Measurements from ENCODE around the gene BTBD8. TPM values are rescaled to one million over a fixed set of nuclear protein-coding genes. Genes with fewer than 3 reads are reported as not detected.
A peak's percentile ranks its signal among the peaks of the same experiment; 100 is the strongest.

Gene BTBD8
- total RNA-seq, 2 experiments from 2014 or later, result 1.7 to 2.4 TPM

DNA sequence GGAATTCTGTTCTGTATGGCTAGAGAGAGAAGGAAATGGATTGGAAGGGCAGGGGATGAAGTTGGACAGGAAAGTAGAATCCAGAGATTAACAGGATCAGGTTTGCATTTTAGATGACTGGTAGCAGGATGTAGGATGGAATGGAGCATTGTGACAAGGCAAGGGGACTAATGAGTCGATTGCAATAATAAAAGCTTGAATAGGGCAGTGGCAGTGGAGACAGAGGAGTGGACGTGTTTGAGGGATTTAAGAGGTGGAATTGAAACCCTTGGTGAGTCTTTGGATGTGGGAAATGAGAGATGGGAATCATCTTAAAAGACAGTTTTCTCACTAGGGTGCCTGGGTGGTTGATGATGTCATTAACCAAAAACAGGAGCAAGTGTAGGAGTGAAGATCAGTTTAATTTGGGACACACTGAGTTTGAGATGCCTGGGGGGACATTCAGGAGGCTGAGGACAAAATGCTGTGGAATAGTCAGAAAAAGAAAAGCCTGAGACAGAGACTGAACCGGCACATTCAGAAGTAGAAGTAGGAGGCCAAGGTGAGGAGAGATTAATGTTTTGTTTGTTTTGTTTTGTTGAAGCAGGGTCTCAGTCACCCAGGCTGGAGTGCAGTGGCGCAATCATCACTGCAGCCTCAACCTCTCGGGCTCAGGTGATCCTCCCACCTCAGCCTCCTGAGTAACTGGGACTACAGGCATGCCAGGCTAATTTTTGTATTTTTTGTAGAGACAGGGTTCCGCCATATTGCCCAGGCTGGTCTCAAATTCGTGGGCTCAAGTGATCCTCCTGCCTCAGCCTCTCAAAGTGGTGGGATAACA is 108.5 kb downstream of the BTBD8 start:
- ATAC-seq (no peak), DNase-seq (no peak)
- Mint-ChIP-seq H3K27ac (no peak overlapping the region), H3K9me3 (ENCODE audit: low read depth) (no peaks in the 10 kb centered on the region), H3K4me3 (no peak overlapping the region), H3K4me1 (no peaks in the 10 kb centered on the region), H3K36me3 (no peaks in the 10 kb centered on the region), H3K27me3 (peaks cover 9% of the 10 kb centered on the region)
- CTCF ChIA-PET, result no interaction called here

GRCh38 chr1:92191726-92192125 is 111.6 kb downstream of the BTBD8 start:
- no peak for DNase-seq
- Mint-ChIP-seq H3K9me3 (ENCODE audit: low read depth) (no peaks in the 10 kb centered on the region), H3K27ac (no peak overlapping the region), H3K4me1 (peaks cover under 1% of the 10 kb centered on the region), H3K36me3 (no peaks in the 10 kb centered on the region), H3K27me3 (peaks cover 9% of the 10 kb centered on the region), H3K4me3 (no peak overlapping the region)
- CTCF ChIA-PET, result interaction anchor here (1.2 kb wide), 1 partner anchor 10 kb away, joined by 3 read pairs; no protein-coding TSS in a partner anchor
- no peak for ATAC-seq

DNA sequence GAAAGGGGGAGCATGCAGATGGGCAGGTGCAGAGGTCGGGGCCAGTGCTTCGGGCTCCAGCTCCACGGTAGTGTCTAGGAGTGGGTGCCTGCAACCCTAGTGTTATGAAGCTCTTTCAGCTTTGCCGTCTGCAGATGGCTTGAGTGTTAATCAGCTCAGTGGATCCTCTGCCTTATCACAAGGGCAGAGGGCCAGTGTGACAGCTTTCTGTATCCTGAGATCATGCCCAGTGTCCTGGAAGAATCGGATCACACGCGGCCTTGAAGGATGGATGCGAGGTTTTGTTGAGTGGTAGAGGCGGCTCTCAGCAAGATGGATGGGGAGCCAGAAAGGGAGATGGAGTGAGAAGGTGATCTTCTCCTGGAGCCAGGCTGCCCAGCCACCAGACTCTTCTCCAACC is 112.1 kb downstream of the BTBD8 start:
- no peak overlapping the region for H3K27ac Mint-ChIP-seq
- H3K27me3 Mint-ChIP-seq, result peaks cover 9% of the 10 kb centered on the region
- CTCF ChIA-PET, result no interaction called here
- peaks cover 4% of the 10 kb centered on the region for H3K4me1 Mint-ChIP-seq
- no peak for DNase-seq
- no peak for ATAC-seq
- no peak overlapping the region for H3K4me3 Mint-ChIP-seq
- no peaks in the 10 kb centered on the region for H3K36me3 Mint-ChIP-seq
- no peaks in the 10 kb centered on the region for H3K9me3 Mint-ChIP-seq (ENCODE audit: low read depth)

- CTCF ChIA-PET, result no interaction called here
- peaks cover 5% of the 10 kb centered on the region for H3K27me3 Mint-ChIP-seq
- H3K27ac Mint-ChIP-seq, result no peak overlapping the region
- H3K36me3 Mint-ChIP-seq, result no peaks in the 10 kb centered on the region
- ATAC-seq (no peak), DNase-seq (no peak)
- H3K4me3 Mint-ChIP-seq, result no peak overlapping the region
- H3K4me1 Mint-ChIP-seq, result peaks cover 4% of the 10 kb centered on the region
- H3K9me3 Mint-ChIP-seq (ENCODE audit: low read depth), result no peaks in the 10 kb centered on the region
Measured at GRCh38 chr1:92194511-92194910, 114.4 kb downstream of the BTBD8 start.

GRCh38 chr1:92201973-92202372 is 121.8 kb downstream of the BTBD8 start:
- Mint-ChIP-seq H3K36me3 (peaks cover 9% of the 10 kb centered on the region), H3K4me1 (peaks cover 15% of the 10 kb centered on the region), H3K9me3 (ENCODE audit: low read depth) (peaks cover 2% of the 10 kb centered on the region), H3K27me3 (no peaks in the 10 kb centered on the region), H3K27ac (peak overlapping the region; percentile 13), H3K4me3 (no peak overlapping the region)
- CTCF ChIA-PET, result interaction anchor here (1.2 kb wide), 1 partner anchor 11 kb away, joined by 3 read pairs; no protein-coding TSS in a partner anchor
- DNase-seq (no peak), ATAC-seq (no peak)

- H3K27me3 Mint-ChIP-seq, result no peaks in the 10 kb centered on the region
- CTCF ChIA-PET, result no interaction called here
- no peak overlapping the region for H3K27ac Mint-ChIP-seq
- H3K4me1 Mint-ChIP-seq, result peaks cover 14% of the 10 kb centered on the region
- peaks cover 9% of the 10 kb centered on the region for H3K36me3 Mint-ChIP-seq
- no peak for DNase-seq
- H3K9me3 Mint-ChIP-seq (ENCODE audit: low read depth), result peaks cover 2% of the 10 kb centered on the region
- ATAC-seq, result no peak
- no peak overlapping the region for H3K4me3 Mint-ChIP-seq
Measured at GRCh38 chr1:92203105-92203504, 123.0 kb downstream of the BTBD8 start.

GRCh38 chr1:92210701-92211100 is 130.6 kb downstream of the BTBD8 start:
- Mint-ChIP-seq H3K36me3 (no peaks in the 10 kb centered on the region), H3K27me3 (peaks cover 7% of the 10 kb centered on the region), H3K4me1 (no peaks in the 10 kb centered on the region), H3K27ac (no peak overlapping the region), H3K9me3 (ENCODE audit: low read depth) (no peaks in the 10 kb centered on the region), H3K4me3 (no peak overlapping the region)
- ATAC-seq, result no peak
- no peak for DNase-seq
- CTCF ChIA-PET, result no interaction called here

- CTCF ChIA-PET, result no interaction called here
- DNase-seq, result no peak
- Mint-ChIP-seq H3K4me1 (no peaks in the 10 kb centered on the region), H3K27me3 (peaks cover 7% of the 10 kb centered on the region), H3K9me3 (ENCODE audit: low read depth) (no peaks in the 10 kb centered on the region), H3K4me3 (no peak overlapping the region), H3K36me3 (no peaks in the 10 kb centered on the region), H3K27ac (no peak overlapping the region)
- ATAC-seq, result no peak
Measured at GRCh38 chr1:92211166-92211565, 131.0 kb downstream of the BTBD8 start.

DNA sequence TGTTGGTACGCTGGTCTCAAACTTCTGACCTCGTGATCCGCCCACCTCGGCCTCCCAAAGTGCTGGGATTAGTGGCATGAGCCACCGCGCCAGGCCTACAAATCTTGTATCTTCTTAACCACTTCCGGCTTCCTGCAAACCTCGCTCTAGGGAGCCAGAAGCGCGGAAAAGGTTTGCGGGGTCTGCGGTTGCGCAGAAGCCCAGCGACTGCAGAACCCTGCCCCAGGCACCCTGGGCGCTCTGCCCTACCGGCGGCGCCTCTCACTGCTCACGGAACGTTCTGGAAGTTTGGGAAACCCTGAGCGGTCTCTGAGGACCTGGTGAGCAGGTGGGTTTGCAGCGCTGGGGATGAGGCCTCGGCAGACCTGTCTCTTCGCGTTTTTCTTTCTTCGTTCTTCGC is 137.6 kb downstream of the BTBD8 start, which contains the start of gene C1orf146:
C1orf146 (plus strand) TSS at position 195 of the 400 bp plus-strand sequence. CDS start 13,506 bp downstream, outside the sequence.
- DNase-seq (no peak), ATAC-seq (no peak)
- no peak within 1 kb of the TSS for H3K4me3 Mint-ChIP-seq
- H3K27me3 Mint-ChIP-seq, result peaks cover 8% of the 10 kb centered on the region
- no peaks in the 10 kb centered on the region for H3K36me3 Mint-ChIP-seq
- H3K4me1 Mint-ChIP-seq, result no peaks in the 10 kb centered on the region
- H3K9me3 Mint-ChIP-seq (ENCODE audit: low read depth), result no peaks in the 10 kb centered on the region
- no peak within 1 kb of the TSS for H3K27ac Mint-ChIP-seq
- CTCF ChIA-PET, result no interaction called here

DNA sequence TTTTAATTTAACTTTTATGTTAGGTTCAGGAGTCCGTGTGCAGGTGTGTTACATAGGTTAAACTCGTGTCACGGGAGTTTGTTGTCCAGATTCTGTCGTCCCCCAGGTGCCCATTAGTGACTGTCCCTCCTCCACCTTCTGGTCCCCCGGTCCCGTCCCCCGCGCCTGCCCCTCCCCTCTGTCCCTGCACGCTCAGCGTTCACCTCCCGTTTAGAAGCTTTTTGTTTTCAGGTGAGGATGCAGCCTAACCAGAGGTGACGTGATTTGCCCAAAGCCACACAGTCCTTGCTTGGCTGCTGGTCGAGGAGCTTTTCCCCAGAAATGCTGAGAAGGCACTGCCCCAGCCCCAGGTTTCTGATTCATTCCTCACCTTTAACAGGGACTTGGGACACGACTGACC is 138.4 kb downstream of the BTBD8 start:
- H3K9me3 Mint-ChIP-seq (ENCODE audit: low read depth), result no peaks in the 10 kb centered on the region
- no peak overlapping the region for H3K27ac Mint-ChIP-seq
- no peaks in the 10 kb centered on the region for H3K4me1 Mint-ChIP-seq
- H3K4me3 Mint-ChIP-seq, result no peak overlapping the region
- ATAC-seq (no peak), DNase-seq (no peak)
- CTCF ChIA-PET, result no interaction called here
- no peaks in the 10 kb centered on the region for H3K36me3 Mint-ChIP-seq
- H3K27me3 Mint-ChIP-seq, result peaks cover 8% of the 10 kb centered on the region

- Mint-ChIP-seq H3K27ac (no peak overlapping the region), H3K4me1 (no peaks in the 10 kb centered on the region), H3K36me3 (no peaks in the 10 kb centered on the region), H3K4me3 (no peak overlapping the region), H3K27me3 (peaks cover 8% of the 10 kb centered on the region), H3K9me3 (ENCODE audit: low read depth) (no peaks in the 10 kb centered on the region)
- CTCF ChIA-PET, result no interaction called here
- DNase-seq (no peak), ATAC-seq (no peak)
Measured at GRCh38 chr1:92219028-92219427, 138.9 kb downstream of the BTBD8 start.

- no peak overlapping the region for H3K27ac Mint-ChIP-seq
- peaks cover 7% of the 10 kb centered on the region for H3K27me3 Mint-ChIP-seq
- H3K4me1 Mint-ChIP-seq, result no peaks in the 10 kb centered on the region
- H3K4me3 Mint-ChIP-seq, result no peak overlapping the region
- DNase-seq (no peak), ATAC-seq (no peak)
- no peaks in the 10 kb centered on the region for H3K36me3 Mint-ChIP-seq
- no peaks in the 10 kb centered on the region for H3K9me3 Mint-ChIP-seq (ENCODE audit: low read depth)
- CTCF ChIA-PET, result no interaction called here
Measured at GRCh38 chr1:92228401-92228800, 148.3 kb downstream of the BTBD8 start.

GRCh38 chr1:92230736-92231135 is 150.6 kb downstream of the BTBD8 start:
- Mint-ChIP-seq H3K4me3 (no peak overlapping the region), H3K27ac (no peak overlapping the region)
- CTCF ChIA-PET, result interaction anchor here (0.7 to 1.5 kb wide), 2 partner anchors 12 to 698 kb away, joined by 3 read pairs; no protein-coding TSS in a partner anchor

More at GRCh38 chr1:92230736-92231135, 150.6 kb downstream of the BTBD8 start:
- no peaks in the 10 kb centered on the region for H3K9me3 Mint-ChIP-seq (ENCODE audit: low read depth)
- ATAC-seq (no peak), DNase-seq (no peak)
- peaks cover 10% of the 10 kb centered on the region for H3K27me3 Mint-ChIP-seq
- no peaks in the 10 kb centered on the region for H3K36me3 Mint-ChIP-seq
- H3K4me1 Mint-ChIP-seq, result no peaks in the 10 kb centered on the region

Measured in activated CD8-positive, alpha-beta memory T cell treated with anti-CD3 and anti-CD28 coated beads, Interleukin-2, amount 10 ng/mL, durations not matched to agents 7 days and 5 days (primary cell).